ENCODE data around the gene SPATA19.

SPATA19 gene

DNA sequence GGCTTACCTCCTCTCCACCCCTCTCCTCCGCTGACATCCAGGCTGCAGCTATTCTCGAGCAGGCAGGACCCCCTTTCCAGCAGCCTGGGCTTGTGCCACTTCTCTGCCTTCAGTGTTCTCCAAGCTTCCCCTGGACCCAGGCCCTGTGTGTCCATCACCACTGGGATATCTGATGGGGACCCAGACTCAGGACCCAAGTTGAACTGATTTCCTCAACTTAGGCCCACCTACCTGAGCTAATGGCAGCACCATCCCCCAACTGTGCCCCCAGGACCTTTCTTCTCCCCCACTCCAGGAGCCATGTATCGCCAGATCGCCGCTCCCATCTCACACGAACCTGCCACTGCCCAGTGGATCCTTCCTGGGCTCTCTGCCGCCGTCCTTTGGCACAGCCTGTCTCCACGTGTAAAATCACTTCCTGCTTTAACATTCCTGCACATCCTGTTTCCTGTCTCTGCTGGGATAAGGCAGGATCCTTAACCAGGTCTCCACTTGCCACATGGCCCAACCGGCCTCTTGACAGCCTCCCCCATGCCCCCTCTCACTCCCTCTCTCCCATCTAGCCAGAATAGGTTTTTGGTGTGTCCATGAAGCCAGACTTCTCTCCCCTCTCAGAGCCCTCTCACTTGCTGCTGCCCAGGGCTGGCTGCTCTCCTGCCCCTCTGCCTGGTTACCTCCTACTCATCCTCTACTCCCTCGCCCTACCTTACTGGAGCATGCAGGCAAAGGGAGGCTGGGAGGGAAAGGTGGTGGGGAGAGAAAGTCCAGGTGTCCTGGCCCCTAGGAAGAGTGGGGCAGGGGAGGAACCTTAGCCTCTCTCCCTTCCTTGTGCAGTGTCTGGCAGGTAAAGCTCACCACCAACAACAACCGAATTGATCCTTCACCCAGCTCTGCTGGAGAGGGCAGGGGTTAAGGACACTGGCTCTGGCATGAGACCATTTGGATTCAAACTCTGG lies 9.4 kb downstream of the SPATA19 start:
- no peak for DNase-seq

DNA sequence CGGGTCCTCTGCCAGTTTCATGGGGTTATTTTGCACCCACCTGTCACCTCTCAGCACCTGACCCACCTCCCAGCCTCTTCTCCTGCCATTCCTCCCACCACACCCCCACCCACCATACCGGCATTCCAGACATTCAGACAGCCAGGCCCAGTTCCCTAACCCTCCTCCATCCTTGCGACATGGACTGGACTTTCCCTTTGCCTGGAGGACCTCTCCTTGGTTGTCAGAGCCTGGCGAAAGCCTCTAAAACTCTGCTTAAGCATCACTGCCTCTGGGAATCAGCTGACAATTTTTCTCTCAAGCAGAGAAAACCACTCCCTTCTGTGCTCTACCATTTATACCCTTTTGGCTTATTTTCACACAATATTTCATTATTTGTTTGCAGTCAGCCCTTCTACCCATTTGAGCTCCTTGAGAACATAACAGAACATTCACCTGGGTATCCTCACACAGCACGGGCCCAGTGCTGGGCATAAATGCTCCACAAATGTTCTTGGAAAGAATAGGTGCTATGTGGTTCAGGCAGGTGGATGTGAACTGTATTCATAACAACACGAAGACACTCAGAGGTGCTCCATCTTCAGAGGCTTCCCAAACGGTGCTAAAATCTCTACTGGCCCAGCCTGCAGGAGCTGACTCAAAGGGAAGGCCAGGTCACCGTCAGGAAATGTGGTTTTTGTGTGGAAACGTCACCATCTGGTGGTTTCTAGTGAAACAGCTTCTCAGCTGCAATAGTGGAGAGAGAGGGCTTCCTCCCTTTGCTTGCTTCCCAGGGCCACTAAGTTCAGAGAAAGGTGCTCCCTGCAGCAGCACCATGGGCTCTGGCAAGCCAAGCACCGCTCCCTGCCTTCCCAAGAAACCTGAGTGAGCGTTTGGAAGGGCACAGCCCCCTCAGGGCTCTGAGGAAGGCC lies 10.4 kb downstream of the SPATA19 start:
- DNase-seq: peak; percentile 79

DNA sequence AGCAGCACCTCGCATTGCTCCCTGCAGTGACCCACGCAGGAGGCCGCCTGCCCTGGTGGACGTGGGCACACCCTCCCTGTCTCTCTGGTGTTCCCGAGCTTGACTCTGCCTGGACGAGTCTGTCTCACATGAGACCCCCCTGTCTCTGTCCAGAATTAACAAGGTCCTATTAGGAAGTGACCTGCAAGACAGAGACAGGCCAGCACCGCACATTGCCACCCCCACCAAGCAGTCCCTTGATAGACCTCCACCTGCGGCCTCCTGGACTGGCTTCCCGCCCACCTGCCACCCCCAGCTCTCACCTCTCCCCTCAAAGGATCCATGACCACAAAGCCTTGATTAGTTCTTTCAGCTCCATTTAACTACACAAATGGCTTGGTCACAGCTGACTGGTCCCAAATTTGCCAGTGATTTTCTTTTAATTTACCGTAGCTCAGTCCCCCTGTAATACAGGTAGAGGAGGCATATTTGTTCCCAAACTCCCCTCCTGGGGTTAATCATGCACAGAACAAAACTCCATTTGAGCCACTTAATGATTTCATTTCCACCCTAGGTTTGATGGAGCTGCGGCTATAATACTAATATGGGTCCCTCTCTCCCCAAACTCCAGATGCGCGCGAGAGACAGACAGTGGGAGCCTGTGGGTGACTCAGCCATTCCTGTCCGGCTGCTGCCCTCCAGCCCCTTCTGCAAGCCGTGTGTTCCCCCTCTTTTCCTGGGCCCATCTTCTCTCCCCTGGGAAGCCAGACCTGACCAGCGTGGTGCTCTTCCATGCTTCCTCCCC lies 11.2 kb downstream of the SPATA19 start:
- no peak for DNase-seq

DNA sequence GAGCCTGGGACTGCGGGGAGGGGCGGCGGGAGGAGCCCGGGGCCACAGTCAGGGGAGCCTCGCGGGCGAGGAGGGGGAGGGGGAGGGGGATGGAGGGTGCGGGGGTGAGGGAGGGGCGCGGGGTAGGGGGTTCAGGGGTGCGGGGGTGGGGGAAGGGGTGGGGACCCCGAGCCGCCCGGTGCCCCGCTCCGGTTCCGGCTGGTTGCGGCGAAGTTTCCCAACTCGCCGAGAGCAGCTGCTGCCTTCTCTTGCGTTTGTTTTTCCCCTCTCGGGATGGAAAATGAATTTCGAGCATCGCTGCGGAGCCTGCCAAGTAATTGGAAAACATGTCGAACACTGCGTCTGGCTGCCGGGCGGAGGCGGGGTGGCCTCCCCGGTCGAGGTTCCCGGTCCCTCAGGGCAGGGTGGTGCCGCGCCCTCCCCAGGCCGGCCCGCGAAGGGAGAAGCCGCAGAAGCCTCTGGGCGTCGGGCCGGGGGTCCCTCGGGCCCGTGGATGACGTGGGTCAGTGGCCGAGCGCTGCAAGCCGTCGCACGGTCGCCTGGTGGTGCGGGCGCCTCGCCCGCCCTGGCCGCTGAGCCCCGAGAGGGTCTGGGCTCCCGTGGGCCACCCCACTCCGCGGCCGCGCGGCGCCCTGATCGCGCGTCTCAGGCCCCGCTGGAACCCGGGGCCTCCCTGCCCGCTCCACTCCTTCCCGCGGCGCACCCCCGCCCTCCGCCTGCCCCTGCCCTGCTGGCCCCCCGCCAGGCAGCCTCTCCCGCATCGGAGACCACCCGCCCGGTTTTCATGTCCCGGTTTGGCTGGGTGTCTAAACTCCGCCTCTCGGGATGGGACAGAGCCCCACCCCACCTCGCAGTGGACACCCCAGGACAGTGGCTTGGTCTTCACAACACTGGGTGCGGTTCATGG lies 12.1 kb downstream of the SPATA19 start:
- DNase-seq: no peak

DNA sequence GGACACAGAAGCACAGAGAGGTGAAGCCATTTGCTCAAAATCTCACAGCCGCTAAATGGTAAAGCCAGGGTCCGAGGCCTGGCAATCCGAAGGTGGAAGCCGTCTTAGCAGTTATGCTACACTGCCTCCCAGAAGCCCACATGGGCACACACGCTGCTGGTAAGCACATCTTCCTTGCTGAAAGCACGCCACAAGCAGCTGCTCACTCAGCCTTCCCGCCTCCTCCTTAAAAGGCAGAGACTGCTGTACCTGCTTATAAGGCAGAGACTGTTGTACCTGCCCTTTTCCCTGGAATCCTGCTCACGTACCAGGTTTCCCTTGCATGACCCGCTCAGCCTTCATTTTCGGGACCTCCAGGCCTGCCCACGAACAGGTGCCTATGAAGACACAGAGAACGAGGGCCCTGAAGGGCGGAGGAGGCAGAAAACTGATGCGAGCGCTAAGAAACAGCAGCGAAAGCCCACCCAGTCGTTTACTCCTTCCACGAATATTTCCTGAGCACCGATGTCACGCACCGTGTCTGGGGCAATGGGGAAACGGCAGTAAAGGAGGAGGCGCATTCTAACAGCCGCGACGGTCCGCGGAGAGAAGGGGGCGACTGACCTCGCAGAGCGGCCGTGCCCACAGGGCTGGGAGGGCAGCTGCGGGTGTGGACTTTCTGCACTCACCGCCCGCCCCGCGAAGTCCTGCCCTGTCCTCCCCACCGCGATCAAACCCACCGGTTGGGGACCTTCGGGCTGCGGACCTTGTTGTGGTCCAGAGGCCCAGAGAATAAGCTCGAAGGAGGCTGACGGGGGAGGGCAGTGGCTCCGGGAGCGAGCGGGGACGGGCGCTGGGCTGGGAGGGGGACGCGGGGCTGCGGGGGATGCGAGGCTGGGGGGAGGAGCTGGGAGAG lies 13.0 kb downstream of the SPATA19 start:
- no peak for DNase-seq

DNA sequence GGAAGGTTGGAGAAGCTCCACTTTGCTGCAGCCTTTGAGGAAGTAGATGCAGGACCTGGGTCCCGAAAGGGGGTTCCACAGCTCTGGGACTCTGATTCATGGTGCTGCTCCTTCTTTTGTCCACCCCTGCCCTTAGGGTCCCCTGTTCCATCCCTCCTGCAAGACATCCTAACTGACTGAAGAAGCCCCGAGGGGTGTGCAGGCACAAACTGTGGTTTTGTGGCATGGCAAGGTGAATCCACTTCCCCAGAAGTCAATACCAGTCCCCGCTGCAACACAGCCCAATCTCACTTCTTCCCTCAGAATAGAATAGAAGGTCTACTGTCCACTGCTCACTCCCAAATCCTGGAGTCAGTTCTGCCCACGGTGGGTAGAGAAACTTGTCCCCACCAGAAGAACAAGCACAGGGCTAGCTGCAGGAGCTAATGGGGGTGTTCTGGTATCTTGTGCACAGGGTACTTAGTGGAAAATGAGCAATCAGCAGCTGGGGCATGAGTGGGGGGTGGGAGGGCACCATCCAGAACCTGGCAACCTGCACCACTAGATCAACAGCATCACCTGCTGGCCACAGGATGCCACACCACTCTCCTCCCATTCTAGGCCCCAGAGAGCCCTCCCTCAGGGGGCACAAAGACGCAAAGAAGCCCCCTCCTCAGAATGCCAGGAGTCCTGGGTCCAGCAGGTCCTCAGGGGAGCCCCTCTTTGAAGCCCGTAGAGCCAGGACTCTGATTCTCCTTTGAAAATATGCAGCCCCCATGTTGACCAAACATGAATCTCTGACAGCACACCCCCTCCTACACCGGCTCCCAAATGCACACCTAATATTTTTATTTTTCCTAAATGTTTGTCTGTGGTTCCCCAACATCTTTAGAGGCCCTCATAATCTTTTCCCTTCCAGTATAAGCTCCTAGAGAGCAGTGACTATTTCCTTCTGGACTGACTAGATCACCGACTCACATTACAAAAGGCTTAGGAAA lies 14.1 kb downstream of the SPATA19 start:
- no peak for DNase-seq

DNA sequence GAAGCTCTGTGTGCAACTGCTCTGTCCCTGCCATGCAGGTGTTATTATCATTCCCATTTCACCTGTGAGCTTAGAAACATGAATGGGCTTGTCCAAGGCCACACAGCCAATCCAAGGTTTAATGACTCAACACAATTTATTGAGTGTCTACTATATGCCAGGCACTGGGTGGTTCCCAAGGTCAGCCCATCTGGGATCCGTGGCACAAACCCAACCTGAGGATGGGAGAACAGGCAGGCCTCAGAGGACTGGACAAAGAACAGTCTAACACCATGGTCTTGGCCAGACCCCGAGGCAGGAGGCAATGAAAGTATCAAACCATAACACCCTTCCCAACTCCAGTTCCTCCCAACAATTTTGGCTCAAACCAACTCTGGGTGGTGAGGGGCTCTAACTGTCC lies 15.7 kb downstream of the SPATA19 start:
- no peak for DNase-seq

DNA sequence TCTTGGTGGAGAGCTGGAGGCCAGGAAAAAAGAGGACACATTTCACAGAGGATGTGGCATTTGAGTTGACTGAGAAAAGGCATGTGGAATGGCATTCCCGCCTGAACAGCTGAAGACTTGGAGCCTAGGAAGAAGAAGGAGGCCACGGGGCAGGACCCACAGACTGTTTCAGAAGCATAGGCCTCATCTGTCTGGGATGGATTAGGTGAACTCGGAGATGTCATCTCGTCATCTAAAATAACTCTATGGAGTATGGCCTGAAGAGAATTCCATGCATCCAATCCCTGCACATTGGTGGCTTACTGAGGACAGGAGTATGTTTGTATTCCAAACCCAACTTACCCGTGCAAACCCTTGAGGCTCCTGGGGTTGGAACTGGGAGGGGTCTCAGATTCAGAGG lies 16.4 kb downstream of the SPATA19 start:
- no peak for DNase-seq

DNA sequence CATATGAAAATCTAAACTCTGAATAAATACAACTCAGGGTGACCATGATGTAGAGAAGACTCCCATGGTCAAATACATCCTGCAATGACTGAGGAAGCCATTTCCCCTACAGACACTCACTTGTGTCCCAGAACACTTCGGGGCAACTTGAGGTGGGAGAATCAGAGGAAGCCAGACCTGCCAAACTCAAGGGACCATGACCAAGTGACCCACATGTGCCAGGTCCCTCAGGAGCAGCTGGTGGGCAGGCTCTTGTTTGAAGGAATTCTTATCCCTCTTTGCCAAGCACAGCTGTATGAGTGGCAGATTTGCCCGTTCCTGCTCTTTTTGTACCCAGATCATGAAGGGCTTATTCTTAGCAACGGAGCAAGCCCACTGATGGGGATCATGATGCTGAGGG lies 17.8 kb downstream of the SPATA19 start:
- DNase-seq: no peak

DNA sequence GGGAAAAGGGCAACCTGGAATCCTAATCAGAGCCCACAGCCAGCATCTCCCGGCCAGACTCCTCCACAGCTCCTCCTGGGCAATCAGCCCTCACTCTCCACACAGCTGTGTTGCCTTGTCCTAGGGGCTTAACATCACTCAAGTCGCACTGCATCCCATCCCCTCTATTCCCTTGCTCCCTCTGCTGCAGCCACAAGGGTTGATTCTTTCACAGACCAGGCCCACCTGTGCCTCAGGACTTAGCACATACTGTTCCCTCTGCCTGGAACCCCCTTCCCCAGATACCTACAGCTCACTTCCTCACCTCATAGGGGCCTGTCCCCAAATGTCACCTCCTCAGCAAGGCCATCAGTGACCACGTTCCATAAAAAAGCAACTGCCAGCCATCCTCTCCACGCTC lies 18.4 kb downstream of the SPATA19 start:
- no peak for DNase-seq

DNA sequence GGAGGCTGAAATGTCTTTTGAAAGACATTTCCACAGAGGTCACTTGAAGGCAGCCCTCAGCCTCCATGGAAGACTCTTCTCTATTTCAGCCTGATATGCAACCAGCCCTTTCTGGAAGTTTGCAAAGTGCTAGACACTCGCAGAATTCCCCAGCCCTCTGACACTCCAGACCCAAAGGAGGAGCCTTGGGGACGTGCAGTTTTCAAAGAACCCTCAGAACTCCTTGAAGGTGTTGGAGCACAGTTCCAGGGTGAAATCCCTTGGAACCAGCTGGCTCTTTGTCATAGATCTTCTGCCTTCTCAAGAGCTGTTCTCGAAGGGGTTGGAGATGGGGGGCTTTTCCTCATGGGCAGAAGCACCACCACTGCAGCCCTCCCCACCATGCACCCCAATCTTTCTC lies 19.6 kb downstream of the SPATA19 start:
- no peak for DNase-seq

DNA sequence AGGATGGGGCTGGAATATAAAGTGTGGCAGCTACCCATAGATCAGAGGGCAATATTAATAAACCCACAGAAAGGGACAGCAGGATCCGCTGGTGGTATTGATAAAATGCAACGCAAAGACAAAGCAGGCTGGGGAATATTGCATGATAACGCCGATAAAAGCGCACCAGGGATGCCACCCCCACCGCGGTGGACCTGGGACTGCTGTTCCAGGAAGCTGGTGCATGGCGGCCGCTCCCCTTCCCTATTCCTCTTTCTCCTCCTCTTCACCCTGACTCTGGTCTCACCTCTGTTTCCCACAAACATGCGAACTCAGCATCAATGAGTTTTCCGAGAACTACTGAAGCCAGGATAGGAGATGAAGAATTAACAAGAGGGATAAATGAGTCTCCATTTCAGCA lies 20.2 kb downstream of the SPATA19 start:
- DNase-seq: no peak

DNA sequence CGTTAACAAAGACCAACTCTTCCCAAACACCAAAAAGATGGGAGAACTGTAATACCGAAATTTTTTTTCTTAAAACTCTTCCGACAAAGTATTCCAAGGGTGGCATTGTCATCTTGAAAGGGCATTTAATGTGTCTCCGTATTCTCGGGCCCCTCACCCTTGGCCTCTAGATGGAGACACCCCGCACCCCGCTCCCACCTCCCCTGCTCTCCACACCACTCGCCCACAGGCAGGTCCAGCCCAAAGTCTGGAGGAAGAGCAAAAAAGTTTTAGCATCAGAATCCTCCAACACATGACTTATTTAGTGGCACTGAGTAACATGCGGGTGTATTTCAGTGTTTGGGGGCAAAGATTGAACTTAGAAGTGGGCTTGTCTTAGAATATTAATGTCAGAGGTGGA lies 20.7 kb downstream of the SPATA19 start:
- DNase-seq: no peak

DNA sequence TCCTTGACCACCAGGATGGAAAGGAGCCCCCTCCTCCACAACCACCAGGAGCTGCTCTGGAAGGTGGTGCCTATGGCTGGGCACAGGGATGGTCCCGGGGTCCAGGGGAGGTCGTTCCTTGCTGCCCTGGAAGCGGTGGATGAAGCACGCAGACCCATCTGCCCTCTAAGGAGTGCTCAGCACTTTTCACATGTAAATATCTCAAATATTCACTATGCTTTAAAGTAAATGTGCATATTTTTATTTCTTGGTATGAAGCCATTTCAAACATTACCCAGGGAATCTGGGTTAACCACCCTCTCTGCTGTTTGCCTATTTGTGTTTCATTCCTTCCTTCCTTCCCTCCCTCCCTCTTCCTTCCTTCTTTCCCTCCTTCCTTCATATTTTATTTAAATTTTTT lies 21.7 kb downstream of the SPATA19 start:
- DNase-seq: no peak

DNA sequence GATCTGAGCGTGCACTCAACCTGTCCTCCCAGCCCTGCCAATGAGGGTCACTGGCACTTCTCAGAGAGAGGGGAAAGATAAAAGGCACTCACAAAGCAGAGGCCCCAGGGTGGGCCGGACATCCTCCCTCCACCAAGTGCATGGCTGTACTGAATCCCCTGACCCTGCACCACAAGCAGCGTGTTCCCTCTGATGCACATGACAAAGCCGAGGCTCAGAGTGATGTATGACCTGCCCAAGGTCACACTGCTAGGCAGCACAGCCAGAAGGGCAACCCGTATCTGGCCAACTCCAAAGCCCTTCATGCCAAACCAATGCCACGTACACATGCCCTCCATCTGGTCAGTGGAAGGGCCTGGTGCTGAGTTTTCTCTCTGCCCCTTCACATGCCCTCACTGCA lies 22.1 kb downstream of the SPATA19 start:
- no peak for DNase-seq

DNA sequence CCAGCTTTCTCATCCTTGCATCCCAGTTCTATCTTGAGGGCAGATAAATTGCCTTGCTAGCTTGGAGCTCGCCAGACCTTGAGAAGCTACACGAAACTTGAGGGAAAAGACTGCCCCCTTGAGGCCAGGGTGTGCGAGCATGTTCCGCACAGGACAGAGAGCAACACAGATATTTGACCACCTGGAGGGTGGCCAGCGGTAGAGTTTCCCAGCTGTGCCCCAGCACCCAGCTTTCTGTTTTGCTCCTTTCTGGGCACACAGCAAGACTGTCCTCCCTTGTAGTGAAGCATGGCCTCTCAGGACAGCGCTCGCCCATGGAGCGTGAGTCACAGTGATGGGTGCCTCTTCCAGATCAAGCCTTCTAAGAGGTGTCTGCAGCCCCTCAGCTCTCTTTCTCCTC lies 23.5 kb downstream of the SPATA19 start:
- DNase-seq: peak; percentile 76

DNA sequence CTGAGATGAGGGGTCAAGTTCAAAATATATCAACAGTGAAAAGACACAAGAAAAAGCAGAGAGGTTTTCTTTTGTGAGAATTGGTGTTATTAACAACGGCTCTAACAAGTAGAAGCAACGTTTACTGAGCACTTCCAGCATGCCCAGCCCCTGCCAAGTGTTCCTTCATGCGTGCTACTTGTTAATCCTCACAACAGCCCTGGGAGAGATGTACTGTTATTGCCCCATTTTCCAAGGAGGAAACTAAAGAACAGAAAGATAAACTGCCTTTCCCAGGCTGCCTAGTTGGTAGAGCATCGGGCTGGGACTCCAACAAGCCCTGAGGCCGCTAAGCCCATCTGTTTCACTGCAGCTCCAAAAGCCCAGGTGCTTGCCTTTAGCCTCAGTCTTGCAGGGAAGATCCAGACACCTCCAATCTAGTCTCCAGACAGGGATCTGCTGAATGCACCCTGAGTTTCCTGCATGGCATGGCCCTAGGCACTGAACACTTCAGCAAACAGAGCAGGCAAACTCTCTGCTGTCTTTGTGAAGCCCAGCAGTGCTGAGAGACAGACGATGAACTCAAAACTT lies 25.5 kb downstream of the SPATA19 start:
- DNase-seq: no peak

DNA sequence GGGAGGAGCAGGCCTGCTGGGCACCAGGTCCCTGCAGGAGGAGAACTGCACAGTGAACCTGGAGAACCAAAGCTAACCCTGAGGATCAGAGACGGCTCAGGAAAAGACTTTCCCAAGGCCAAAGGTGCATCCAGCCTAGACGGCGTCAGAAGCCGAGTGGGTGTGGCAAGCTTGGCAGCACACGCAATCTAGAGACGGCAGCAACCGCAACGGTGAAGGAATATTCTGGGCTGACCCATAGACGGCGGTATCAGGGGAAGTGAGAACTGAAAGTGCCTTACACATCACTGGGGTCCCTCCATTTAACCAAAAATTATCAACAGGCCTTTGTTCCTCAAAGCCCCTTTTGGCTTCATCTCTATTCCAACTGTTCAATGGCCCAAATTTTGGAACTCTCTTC lies 26.2 kb downstream of the SPATA19 start:
- no peak for DNase-seq

DNA sequence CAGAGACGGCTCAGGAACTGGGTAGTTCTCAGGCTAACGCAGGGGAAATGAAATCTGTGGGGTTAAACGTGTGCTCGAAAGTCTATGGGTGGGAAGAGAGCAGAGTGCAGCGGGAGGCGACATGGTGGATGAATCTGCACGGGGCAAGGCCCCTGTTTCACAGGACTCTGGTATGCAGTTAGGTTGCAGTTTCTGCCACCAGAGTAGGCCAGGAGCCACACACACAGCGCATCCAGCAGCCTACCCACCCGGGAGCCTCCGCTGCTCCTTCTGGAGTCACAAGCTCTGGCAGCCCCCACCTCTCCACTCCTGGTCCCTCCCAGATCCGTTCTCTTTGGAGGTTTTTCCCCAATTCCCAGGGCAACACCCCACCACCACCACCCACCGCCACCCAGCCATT lies 27.0 kb downstream of the SPATA19 start:
- no peak for DNase-seq

Measured in retina (tissue), 1 donor.